NOMO-1 (cell line): ENCODE data around the gene PRSS56.

Experiments
- DNase-seq, 2 experiments: peaks; one replicate each; lab custom pipeline; 2025; ENCODE audit not compliant: unreplicated experiment in 2 of 2; lab: John Stamatoyannopoulos, UW

PRSS56 gene

GRCh38 chr2:232486558-232487384, 33.4 kb upstream of the PRSS56 start:
- no peak for DNase-seq

GRCh38 chr2:232487385-232488096, 32.6 kb upstream of the PRSS56 start, which contains the start of gene ECEL1:
ECEL1 (minus strand) TSS chr2:232487834; CDS start chr2:232486653, 1,181 bp downstream.
- DNase-seq = peak in 1 of 2 experiments; percentile 9

DNA sequence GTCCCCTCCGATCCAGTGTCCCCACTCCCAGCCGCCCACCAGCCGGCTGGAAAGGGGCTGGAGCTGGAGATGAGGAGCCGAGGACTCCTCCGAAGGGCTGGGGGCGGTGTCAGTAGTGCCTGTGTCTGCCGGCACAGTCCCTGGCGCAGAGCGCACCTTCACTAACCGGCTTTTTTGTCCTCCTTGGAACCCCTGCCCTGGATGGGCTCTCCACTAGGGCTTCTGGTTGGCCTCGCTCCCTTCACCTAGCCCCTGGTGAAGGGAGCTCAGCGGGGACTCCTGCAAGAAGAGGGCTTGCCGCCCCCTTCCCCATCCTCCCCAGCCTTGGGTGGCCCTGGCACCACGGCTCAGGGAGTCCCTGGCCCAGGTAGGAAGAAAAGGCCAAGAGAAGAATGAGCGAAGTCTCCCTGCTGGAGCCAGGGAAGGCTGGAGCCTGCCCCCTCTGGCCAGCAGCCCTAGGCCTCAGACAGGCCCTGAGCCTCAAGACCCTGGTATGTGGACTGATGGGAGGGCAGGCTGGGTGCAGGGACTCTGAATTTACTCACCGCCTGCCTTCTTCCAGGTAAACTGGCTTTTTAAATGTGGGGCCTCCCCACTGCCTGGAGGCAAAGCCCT, 32.0 kb upstream of the PRSS56 start:
- no peak for DNase-seq

DNA sequence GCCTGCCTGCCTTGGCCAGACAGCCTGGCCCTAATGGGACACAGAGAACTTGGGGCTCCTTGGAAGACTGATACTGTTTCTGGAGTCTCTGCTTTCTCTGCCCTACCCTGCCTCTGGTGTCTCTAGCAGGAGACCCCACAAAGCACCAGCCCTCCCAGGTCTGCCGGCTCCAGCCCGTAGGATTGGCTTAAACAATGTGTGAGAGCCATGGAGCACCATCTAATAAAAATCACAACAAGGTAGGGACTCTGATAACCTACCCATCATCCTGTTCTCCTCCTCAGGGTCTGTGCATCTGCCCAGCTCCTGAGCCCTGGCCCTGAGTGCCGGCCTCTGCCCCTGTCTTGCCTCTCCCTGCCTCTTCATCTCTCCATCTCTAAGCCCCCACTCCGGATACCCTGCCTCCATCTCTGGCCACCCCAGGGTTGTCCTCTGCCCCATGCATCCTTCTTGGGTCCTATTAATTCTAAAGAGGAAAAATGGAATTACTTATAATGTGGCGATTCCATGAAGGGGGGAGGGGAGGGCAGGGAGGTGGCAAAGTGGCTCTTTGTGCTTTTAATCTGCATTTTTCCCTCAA, 31.4 kb upstream of the PRSS56 start:
- no peak for DNase-seq

- DNase-seq = no peak
Measured at GRCh38 chr2:232489516-232490220, 30.5 kb upstream of the PRSS56 start.

DNA sequence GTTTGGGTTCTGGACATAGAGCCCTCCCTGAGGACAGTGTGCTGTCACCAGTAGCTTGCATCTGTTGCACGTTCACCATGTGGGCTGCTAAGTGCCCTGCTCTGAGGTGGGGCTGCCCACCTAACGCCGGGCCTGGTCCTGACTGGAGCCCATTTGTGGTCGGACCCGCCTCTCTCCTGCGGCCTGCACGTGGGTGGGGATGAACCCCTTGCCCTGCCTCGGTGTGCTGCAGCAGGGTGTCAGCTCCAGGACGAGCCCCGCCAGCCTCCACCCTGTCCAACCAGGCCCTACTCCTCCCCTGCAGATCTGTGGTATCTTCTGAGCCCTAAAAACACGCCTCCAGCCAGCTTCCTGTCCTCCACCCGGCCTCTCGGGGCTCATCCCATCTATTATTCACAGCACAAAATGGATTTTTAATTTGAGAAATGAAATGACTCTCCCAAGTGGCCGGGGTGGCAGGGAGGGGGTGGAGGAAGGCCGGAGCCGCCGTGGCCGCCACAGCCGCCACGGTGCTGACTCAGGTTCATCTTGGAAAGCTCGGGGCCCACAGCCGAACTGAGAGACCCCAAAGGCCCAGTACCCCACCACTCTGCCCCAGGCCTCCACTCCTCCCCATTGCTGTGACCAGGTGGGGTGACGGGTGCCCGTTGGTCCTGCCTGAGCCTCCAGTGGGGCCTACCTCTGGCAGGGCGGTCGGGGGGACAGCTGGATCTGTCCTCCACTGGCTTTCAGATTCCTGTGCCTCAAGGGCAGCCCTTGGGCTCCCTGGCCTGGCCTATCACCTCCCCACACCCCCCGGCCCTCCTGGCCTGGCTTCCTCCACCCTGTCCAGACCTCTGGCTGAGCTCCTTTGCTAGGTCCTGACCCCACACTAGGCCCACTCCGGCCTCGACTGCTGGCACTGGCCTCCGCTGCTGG, 29.7 kb upstream of the PRSS56 start:
- DNase-seq = no peak

GRCh38 chr2:232491139-232491780, 28.9 kb upstream of the PRSS56 start:
- no peak for DNase-seq

DNA sequence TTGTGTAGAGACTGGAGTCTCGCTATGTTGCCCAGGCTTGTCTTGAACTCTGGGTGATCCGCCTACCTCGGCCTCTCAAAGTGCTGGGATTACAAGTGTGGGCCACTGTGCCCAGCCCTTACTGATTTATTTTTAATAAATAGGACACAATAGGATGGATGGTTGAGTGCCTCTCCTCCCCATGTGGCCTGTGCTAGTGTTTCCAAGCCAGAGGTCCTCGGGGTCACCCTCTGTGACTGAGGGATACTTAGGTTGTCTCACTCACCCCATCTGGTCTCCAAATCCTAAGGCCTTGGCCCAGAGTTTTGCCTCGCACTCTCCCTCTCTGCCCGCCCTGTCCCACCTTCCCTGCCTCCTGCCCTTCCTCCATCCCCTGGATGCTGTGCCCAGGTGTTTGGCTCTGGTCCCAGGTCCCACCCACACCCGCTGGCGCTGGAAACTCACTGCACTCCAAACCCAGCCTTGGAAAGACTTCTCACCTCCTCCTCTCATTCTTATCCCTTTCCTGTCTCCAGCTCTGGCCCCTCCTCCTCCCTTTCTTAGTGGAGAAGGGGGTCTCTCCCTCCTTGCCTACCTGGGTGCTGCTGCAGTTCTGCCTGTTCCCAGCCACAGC, 27.8 kb upstream of the PRSS56 start:
- no peak for DNase-seq

DNA sequence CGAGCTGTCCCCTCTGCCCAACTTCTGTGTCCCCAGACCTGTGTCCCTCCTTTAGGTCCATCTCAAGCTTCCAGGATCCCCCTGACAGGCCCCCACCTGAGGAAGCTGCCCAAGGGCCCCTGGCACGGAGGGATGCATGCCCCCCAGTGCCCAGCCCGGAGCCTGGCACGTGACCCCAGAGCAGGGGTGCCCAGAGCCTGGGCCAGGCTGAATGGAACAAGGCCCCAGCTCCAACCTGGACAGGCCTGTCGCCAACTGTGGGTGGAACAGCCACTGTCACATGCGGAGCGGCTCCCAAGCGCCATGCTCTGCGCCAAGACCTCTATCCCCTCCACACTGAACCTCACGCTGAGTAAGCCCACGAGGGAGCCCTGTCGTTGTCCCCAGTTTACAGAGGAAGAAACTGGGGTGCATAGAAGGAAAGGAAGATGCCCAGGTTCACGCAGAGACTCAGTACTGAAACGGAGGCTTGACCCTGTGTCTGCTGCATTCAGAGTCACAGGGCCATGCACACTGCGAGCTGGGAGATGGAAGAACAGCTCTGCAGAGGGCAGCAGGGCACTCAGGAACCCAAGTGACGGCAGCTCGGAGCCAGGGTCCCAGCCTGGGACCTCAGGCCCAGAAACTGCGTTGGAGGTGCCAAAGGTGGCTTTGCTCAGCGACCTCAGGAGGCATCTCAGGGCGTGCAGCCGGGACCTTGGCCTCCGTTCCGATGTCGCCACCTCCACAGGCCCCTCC, 27.1 kb upstream of the PRSS56 start:
- DNase-seq = no peak

DNA sequence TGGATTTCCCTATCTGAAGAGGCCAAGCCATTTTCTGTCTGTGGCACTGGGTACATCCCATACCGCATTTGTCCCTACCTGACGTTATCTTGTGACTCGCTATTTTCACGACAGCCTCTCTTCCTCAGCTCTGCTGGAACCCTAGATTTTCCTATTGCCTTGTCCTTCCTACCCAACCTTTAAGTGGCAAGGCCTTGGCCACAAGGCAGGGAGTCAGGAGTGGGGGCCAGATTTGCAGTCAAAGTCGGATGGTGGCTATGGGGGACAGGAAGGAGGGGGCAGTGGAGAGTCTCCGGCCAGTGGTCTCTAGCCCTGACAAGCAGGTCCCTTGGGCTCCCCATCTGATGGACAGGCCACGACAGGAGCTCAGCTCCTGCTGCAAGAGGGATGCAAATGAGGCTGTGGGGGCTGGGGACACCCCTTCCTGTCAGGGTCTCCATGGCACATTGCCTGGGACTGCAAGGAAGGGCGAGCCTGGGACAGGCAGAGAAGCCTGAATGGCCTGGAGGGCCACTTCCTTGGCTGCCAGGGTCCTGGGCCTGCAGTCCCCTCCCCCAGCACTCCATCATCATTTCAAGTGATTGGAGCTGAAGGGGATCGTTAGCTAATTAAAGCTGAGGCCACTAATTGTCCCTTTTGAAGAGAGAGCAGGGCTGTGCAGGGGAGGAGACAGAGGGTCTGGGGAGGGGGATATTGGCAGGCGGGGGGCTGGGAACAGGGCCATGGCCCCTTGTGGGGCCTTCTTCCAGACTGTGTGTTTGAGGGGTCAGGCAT, 26.3 kb upstream of the PRSS56 start:
- DNase-seq = no peak

GRCh38 chr2:232494542-232494941, 25.6 kb upstream of the PRSS56 start:
- DNase-seq = no peak

DNA sequence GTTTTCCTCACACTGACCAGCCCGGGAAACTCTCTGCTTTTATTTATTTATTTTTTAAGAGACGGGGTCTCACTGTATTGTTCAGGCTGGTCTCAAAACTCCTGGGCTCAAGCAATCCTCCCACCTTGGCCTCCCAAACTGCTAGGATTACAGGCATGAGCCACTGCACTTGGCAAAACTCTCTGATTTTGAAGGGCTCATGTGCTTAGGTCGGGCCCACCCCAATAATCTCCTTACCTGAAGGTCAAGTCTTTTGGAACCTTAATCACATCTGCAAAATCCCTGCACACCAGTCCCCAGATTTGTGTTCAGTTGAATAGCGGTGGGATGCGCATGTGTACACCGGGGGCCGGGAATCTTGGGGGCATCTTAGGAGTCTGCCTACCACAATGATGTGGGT, 24.9 kb upstream of the PRSS56 start:
- no peak for DNase-seq

DNA sequence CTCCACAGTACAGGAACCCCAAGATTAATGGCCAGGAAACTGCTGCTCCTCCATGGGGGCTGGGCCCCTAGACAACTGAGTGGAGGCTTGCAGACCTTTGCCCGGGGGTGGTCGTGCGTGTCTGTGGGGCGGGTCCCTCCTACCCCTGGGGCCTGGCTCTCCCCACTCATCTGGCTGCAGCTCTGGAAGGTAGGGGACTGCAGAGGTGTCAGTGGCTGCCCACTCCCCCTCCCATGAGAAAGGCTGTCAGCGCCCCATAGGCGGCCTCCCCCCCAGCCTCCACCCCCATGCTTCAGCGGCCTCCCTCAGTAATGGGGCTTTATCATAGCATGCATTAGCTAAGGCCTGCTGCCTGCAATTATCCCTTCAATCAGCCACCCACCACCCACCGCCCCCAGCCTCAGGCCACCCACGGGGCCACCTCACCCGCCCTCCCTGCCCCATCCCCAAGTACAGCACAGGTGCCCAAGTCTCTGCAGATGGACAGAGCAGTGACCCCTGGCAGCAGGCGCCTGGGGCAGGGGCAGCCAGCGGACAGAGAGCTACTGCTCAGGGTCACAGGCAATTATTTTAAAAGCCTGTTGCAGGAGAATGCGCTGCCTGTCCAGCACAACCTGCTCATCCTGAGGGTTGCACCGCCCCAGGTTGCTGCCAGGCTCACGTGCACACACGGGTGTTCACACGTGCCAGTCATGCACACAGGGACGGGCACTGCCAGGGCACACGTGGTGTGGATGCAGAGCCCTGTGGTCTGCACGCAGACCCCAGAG, 23.5 kb upstream of the PRSS56 start:
- no peak for DNase-seq

- no peak for DNase-seq
Measured at GRCh38 chr2:232497348-232497747, 22.8 kb upstream of the PRSS56 start.

GRCh38 chr2:232498452-232498851, 21.7 kb upstream of the PRSS56 start:
- no peak for DNase-seq

DNA sequence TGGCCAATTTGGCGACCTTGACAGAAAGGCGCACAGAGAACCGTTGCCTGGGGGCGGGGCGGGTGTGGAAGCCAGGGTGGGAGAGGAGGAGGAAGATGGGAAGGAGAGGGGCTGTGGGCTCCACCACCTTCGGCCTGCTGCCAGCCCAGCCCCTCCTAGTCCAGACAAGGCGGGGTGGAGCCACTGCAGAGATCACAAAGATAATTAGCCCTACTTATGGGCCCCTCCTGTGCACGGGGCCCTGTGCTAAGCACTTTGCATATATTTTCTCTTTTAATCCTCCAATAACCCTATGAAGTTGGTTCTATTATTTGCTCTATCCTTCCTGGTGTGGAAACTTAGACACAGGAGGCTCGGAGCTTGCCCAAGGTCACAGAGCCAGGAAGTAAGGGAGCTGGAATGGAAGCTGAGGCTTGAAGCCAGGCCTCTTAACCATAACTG, 18.8 kb upstream of the PRSS56 start:
- DNase-seq = no peak
